CD4-positive, alpha-beta T cell (primary cell): ENCODE measurements around the gene PPP2R2B. TPM values are rescaled to one million over a fixed set of nuclear protein-coding genes. Genes with fewer than 3 reads are reported as not detected.

Experiments used
- ATAC-seq: fragments of 200-7000 bp; cut with Tn5 transposase; one replicate; pipeline ENCODE4 v1.10.0; 2022; ENCODE audit warnings: mild to moderate bottlenecking; ENCODE audit not compliant: poor library complexity
- CTCF ChIA-PET: fragments of 350-600 bp; sonication (Branson Sonifier 250); formaldehyde crosslinking; loops from one replicate; lab custom pipeline; 2021; ENCODE audit warnings: antibody characterized with exemption, inconsistent platforms; lab: Charles Lee
- POLR2A ChIA-PET: fragments of 350-600 bp; sonication (Branson Sonifier 250); formaldehyde crosslinking; loops from one replicate; lab custom pipeline; 2021; ENCODE audit warnings: antibody characterized with exemption, inconsistent platforms; lab: Charles Lee
- DNase-seq, 14 experiments: peaks; one replicate each; pipeline ENCODE4 v3.0.0-alpha.2; 2013 to 2020; ENCODE audit warnings: mixed read lengths in 2 of 14
- H3K27ac ChIP-seq, 2 donors: one replicate each; pipeline versions ENCODE4 v1.5.1 to v1.7.0; 2013; ENCODE audit warnings: low read length in 2 of 2, low read depth in 1 of 2, mild to moderate bottlenecking in 1 of 2
- H3K27me3 ChIP-seq, 2 experiments: 1 replicate in 1 of 2; 2 replicates in 1 of 2; pipeline versions ENCODE4 v1.6.1 to v1.7.0; 2013; ENCODE audit warnings: low read length in 2 of 2, control low read depth in 1 of 2, mild to moderate bottlenecking in 1 of 2, moderate library complexity in 1 of 2; ENCODE audit not compliant: insufficient read depth in 2 of 2, control insufficient read depth in 1 of 2
- H3K36me3 ChIP-seq: one replicate; pipeline ENCODE4 v1.6.1; 2013; ENCODE audit warnings: low read length, control low read depth; ENCODE audit not compliant: insufficient read depth
- H3K4me1 ChIP-seq: one replicate; pipeline ENCODE4 v1.6.1; 2013; ENCODE audit warnings: low read length, control low read depth; ENCODE audit not compliant: insufficient read depth
- H3K4me3 ChIP-seq: one replicate; pipeline ENCODE4 v1.5.1; 2013; ENCODE audit warnings: mild to moderate bottlenecking, low read length, moderate library complexity
- H3K9me3 ChIP-seq, 2 experiments: 1 replicate in 1 of 2; 2 replicates in 1 of 2; pipeline versions ENCODE4 v1.6.1 to v1.7.0; 2013; ENCODE audit warnings: low read length in 2 of 2, mild to moderate bottlenecking in 2 of 2, control low read depth in 1 of 2, moderate library complexity in 1 of 2; ENCODE audit not compliant: control insufficient read depth in 1 of 2, insufficient read depth in 1 of 2
- H3K27ac Mint-ChIP-seq: one replicate; pipeline ENCODE4 v1.8.0; 2020; ENCODE audit warnings: mixed read lengths
- H3K27me3 Mint-ChIP-seq: one replicate; pipeline ENCODE4 v1.8.0; 2021; ENCODE audit warnings: mixed read lengths
- H3K36me3 Mint-ChIP-seq: one replicate; pipeline ENCODE4 v1.8.0; 2021; ENCODE audit warnings: low read depth, mixed read lengths
- H3K4me1 Mint-ChIP-seq: one replicate; pipeline ENCODE4 v1.8.0; 2021; ENCODE audit warnings: low read depth, mixed read lengths
- H3K4me3 Mint-ChIP-seq: one replicate; pipeline ENCODE4 v1.8.0; 2020; ENCODE audit warnings: mild to moderate bottlenecking, mixed read lengths
- H3K9me3 Mint-ChIP-seq: one replicate; pipeline ENCODE4 v1.8.0; 2020; ENCODE audit warnings: mixed read lengths
- CTCF ChIP-seq: fragments of 200-600 bp; IDR thresholded peaks from one replicate; pipeline ENCODE4 v1.8.0; 2022; ENCODE audit warnings: antibody characterized with exemption, mild to moderate bottlenecking
- intact Hi-C, 2 experiments: fragments of 100-400 bp; cut with DNase I in 1 of 2; cut with micrococcal nuclease in 1 of 2; formaldehyde crosslinking; loops; one replicate each; pipeline versions ENCODE4 v1.15.1 to v1.9.0; 2023 to 2025; cut with DNase I, micrococcal nuclease
- total RNA-seq, 174 experiments: library from RNA in 2 of 174; stranded (reverse) in 2 of 174; gene quantifications; one replicate each; pipeline ENCODE4 v1.2.3 and lab custom pipeline; 2021 to 2026

Gene PPP2R2B
- total RNA-seq, 2 experiments from 2014 or later, result 4.1 to 4.2 TPM

DNA sequence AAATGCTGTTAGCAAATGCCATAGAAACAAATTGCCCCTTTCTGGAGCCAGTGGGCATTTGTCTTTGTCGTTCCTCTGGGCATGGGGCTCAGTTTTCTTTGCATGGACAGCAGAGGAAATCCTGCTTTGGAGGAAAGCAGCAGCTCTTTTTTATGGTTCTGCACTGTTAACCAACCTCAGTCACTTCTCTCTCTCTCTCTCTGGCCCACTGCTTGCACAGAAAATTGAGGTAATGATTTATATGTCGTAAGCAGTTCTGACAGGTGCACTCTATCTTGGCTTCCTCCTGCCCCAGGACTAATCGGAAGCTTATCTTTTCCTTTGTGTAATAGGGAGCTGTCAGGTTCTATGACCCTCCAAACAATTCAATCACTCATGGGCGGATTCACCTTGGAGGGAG lies 202.9 kb downstream of the PPP2R2B start:
- no peaks in the 10 kb centered on the region for H3K9me3 ChIP-seq
- H3K27me3 ChIP-seq, result no peaks in the 10 kb centered on the region
- DNase-seq (no peak), ATAC-seq (no peak)
- Mint-ChIP-seq H3K9me3 (no peaks in the 10 kb centered on the region), H3K4me3 (no peak overlapping the region), H3K27me3 (peaks cover 15% of the 10 kb centered on the region), H3K4me1 (no peaks in the 10 kb centered on the region), H3K27ac (no peak overlapping the region), H3K36me3 (no peaks in the 10 kb centered on the region)
- H3K4me1 ChIP-seq, result no peaks in the 10 kb centered on the region
- intact Hi-C loops, result no loop called here
- H3K27ac ChIP-seq, result no peak overlapping the region
- TF ChIP-seq CTCF, result no peak
- CTCF ChIA-PET, result no interaction called here
- H3K36me3 ChIP-seq, result no peaks in the 10 kb centered on the region
- POLR2A ChIA-PET, result no interaction called here
- no peak overlapping the region for H3K4me3 ChIP-seq

- POLR2A ChIA-PET, result no interaction called here
- no peaks in the 10 kb centered on the region for H3K4me1 ChIP-seq
- Mint-ChIP-seq H3K27ac (no peak overlapping the region), H3K9me3 (no peaks in the 10 kb centered on the region), H3K27me3 (peaks cover 15% of the 10 kb centered on the region), H3K4me3 (no peak overlapping the region), H3K4me1 (no peaks in the 10 kb centered on the region), H3K36me3 (no peaks in the 10 kb centered on the region)
- CTCF ChIA-PET, result no interaction called here
- no peak for TF ChIP-seq CTCF
- DNase-seq, result no peak
- H3K4me3 ChIP-seq, result no peak overlapping the region
- no peaks in the 10 kb centered on the region for H3K9me3 ChIP-seq
- no peak overlapping the region for H3K27ac ChIP-seq
- H3K36me3 ChIP-seq, result no peaks in the 10 kb centered on the region
- intact Hi-C loops, result no loop called here
- H3K27me3 ChIP-seq, result no peaks in the 10 kb centered on the region
- no peak for ATAC-seq
Observed at GRCh38 chr5:146672866-146673265, 205.7 kb downstream of the PPP2R2B start.

DNA sequence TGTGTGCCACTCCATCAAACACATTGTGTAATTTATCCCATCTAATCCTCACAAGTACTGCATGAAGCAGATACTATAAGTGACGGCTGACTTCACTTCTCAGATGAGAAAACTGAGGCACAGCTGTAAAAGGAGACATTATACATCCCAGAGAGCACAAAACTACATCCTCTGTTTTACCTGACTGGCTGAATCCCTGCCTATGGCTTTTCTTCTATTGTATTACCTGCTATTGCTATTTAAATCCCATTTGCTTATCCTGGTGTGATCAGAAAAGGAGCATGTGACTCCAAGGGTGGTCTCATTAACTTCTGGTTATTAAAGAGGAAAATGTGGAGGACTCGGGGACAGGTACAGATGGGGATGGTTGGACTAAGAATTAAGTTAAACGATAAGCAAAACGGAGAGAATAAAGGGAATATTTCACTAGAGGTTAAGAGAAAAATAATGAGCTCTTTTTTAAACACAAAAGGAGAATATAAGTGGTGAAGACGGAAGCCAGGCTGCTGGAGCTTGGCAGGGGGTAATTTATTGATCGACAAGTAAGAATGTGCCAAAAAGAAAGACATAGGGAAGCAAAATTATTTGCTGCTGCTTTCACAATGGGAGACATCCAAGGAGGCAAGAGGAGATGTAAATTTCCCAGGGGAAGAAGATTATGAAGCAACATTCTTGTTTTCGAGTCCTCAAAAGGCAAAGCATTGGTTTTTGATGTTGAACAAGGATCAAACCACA lies 206.8 kb downstream of the PPP2R2B start:
- H3K27ac Mint-ChIP-seq, result no peak overlapping the region
- Histone ChIP-seq H3K4me3 (no peak overlapping the region), H3K9me3 (no peaks in the 10 kb centered on the region), H3K36me3 (no peaks in the 10 kb centered on the region), H3K27ac (no peak overlapping the region), H3K4me1 (no peaks in the 10 kb centered on the region), H3K27me3 (no peaks in the 10 kb centered on the region)
- ChIA-PET POLR2A (no interaction called here), CTCF (no interaction called here)
- no peak for TF ChIP-seq CTCF
- peaks cover 15% of the 10 kb centered on the region for H3K27me3 Mint-ChIP-seq
- no peak for DNase-seq
- intact Hi-C loops, result no loop called here
- no peak for ATAC-seq
- H3K36me3 Mint-ChIP-seq, result no peaks in the 10 kb centered on the region
- H3K4me1 Mint-ChIP-seq, result no peaks in the 10 kb centered on the region
- H3K4me3 Mint-ChIP-seq, result no peak overlapping the region
- H3K9me3 Mint-ChIP-seq, result no peaks in the 10 kb centered on the region
